Measurements from ENCODE around the gene TAF8. TPM values are rescaled to one million over a fixed set of nuclear protein-coding genes. Genes with fewer than 3 reads are reported as not detected.

The TAF8 gene
- total RNA-seq, 4 donors from 2014 or later = 16.3 to 49.2 (median 35.6) TPM

DNA sequence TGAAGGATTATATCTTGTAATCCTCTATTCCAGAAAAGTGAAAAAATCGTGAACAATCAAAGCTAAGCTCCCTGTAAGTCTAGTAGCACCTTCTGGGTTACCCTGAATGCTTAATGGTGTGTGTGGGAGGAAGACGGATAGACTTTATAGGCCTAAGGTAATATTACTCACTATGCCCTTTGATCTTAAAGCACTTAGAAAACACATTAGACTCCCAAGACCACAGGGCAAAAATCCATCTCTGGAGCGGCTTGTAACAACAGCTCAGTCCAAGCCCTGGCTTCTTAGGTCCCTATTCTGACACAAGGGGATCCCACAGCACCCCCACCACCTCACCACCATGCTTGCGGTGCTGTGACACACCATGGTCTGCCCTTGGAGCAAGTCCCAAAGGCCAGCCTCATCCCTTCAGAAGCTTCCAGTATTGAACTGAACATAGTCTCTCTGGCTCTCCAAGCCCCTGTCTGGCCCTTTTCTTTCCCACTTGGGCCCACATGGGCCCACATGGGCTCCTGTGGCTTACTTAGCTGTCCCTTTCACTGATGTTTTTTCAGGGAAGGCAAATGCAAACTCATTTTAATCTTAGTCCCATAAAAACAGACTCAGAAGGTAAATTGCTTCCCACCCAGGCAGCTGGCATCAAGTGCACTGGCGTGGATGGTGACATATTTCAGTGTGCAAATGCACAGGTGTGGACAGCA lies 63.8 kb downstream of the TAF8 start:
- Histone ChIP-seq H3K27ac (no peak overlapping the region), H3K27me3 (no peaks in the 10 kb centered on the region), H3K36me3 (no peaks in the 10 kb centered on the region), H3K4me3 (no peak overlapping the region), H3K4me1 (peaks cover 3 to 6% of the 10 kb centered on the region in 2 donors), H3K9me3 (no peaks in the 10 kb centered on the region)
- DNase-seq = no peak
- TF ChIP-seq, protein P1, sequence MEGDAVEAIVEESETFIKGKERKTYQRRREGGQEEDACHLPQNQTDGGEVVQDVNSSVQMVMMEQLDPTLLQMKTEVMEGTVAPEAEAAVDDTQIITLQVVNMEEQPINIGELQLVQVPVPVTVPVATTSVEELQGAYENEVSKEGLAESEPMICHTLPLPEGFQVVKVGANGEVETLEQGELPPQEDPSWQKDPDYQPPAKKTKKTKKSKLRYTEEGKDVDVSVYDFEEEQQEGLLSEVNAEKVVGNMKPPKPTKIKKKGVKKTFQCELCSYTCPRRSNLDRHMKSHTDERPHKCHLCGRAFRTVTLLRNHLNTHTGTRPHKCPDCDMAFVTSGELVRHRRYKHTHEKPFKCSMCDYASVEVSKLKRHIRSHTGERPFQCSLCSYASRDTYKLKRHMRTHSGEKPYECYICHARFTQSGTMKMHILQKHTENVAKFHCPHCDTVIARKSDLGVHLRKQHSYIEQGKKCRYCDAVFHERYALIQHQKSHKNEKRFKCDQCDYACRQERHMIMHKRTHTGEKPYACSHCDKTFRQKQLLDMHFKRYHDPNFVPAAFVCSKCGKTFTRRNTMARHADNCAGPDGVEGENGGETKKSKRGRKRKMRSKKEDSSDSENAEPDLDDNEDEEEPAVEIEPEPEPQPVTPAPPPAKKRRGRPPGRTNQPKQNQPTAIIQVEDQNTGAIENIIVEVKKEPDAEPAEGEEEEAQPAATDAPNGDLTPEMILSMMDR (IDR thresholded peaks at IDR 0.05 in 4 of 5, conservative IDR thresholded peaks at IDR 0.05 in 1 of 5) = no peak
- TF ChIP-seq POLR2A (IDR thresholded peaks at IDR 0.05) = no peak
- intact Hi-C loops (cut with DNase I; ENCODE audit: low total_unique reads) (no loop called here), in situ Hi-C loops (cut with MboI; ENCODE audit: low sequenced_read_pairs in 4 of 4) (no loop called here)
- no peak for ATAC-seq

DNA sequence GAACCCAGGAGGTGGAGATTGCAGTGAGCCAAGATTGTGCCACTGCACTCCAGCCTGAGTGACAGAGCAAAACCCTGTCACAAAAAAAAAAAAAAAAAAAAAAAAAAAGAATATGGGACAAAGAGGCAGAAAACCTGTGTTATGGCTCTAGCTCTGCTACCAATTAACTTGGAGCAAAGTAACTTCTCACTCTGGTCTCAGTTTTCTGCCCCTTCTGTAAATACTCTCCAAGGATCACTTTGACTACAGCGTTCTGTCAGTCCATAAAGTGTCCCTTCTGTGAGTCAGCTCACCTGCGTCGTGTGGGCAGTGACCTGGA lies 67.5 kb downstream of the TAF8 start:
- H3K36me3 ChIP-seq = no peaks in the 10 kb centered on the region
- H3K4me3 ChIP-seq = no peak overlapping the region
- H3K27ac ChIP-seq = peak overlapping the region; percentile 39 to 85 (median 74)
- no peaks in the 10 kb centered on the region for H3K27me3 ChIP-seq
- no peaks in the 10 kb centered on the region for H3K9me3 ChIP-seq
- no peak for TF ChIP-seq POLR2A (IDR thresholded peaks at IDR 0.05)
- TF ChIP-seq, protein P1 (IDR thresholded peaks at IDR 0.05 in 4 of 5, conservative IDR thresholded peaks at IDR 0.05 in 1 of 5) = no peak
- peaks cover 3 to 6% of the 10 kb centered on the region in 2 donors for H3K4me1 ChIP-seq
- in situ Hi-C loops (cut with MboI; ENCODE audit: low sequenced_read_pairs in 4 of 4) (no loop called here), intact Hi-C loops (cut with DNase I; ENCODE audit: low total_unique reads) (no loop called here)
- DNase-seq (no peak), ATAC-seq (peak in 1 of 2 donors; percentile 79)

DNA sequence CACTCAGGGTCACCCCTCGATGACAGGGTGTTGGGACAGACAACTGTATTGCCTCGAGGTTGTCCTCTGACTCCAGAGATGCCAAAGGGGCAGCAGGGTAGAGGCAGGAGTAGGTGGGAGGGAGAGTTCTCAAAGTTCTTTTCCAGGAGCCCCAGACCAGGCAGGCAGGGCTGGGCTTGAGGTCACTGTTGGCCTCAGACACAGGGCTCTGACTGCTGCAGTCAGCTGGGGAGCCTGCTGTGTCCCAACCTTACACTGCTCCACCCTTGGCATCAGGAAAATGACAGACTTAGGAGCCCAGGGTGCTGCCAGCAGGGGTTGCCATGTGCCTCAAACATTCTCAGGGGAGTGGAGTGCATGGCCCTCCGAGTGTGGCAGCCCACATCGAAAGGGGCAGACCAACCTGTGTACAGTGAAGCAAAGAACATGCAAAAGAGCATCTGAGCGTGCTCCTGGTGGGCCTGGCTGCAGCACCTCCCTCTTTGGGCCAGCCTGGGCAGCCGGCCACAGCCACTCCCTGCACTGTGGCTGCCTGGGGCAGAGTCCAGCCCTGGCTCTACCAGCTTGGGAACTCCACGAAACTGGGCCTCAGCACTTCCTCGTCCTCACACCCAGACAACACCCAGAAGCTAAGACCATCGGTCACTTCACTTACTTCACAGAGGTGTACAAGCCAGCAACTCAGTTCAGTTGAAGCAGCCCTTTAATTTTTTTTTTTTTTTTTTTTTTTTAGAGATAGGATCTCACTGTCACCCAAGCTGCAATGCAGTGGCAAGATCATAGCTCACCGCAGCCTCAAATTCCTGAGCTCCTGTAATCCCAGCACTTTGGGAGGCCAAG lies 68.1 kb downstream of the TAF8 start:
- Histone ChIP-seq H3K4me3 (no peak overlapping the region), H3K36me3 (no peaks in the 10 kb centered on the region), H3K27ac (peak overlapping the region; percentile 39 to 85 (median 74)), H3K27me3 (no peaks in the 10 kb centered on the region), H3K9me3 (no peaks in the 10 kb centered on the region), H3K4me1 (peaks cover 3 to 6% of the 10 kb centered on the region in 2 donors)
- peak; percentile 89 to 91 for ATAC-seq
- peak; percentile 66 to 85 for DNase-seq
- intact Hi-C loops (cut with DNase I; ENCODE audit: low total_unique reads) = no loop called here
- no peak for TF ChIP-seq POLR2A (IDR thresholded peaks at IDR 0.05)
- TF ChIP-seq, protein P1 (IDR thresholded peaks at IDR 0.05 in 4 of 5, conservative IDR thresholded peaks at IDR 0.05 in 1 of 5) = no peak
- in situ Hi-C loops (cut with MboI; ENCODE audit: low sequenced_read_pairs in 4 of 4) = no loop called here

DNA sequence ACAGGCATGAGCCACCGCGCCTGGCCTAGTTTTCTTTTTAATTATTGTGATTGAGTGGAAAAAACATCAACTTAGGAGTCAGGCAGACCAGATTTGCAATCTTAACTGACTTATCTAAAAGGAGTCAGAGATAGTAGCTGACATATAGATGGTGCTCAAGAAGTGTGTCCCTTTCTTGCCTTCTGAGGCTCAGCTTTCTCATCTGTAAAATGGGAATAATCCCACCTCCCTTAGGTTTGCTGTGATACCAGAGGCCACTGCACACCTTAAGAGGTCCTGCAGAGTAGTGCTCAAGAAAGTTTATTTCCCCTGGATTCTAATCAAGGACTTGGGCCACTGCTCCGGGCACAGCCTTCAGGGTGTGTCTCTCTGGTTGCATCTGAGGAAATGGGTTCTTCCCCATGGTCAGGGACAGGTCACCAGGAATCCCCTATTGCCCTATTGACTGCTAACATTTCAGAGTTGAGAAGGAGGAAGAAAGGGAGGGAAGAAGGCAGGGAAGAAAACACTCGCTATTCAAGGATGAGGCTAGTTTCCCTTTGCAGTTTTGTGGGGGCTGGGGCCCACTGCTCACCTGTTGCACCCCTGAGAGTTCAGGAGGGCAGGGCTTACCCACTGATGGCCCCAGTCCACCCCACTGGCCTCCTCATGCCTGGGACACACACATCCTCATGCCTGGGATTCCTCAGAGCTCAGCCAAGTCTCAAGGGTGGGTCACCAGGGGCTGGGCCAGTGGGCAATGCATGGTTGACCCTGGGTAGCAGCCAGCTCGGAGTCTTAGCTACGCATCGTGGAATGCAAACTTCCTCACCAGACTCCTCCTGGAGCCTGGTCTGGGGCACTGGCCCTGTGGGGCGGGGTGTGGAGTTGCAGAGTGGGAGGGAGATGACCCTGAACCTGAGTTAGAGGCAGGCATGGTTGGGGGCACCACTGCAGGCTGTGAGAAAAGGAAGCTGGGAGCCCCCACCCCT lies 70.9 kb downstream of the TAF8 start:
- Histone ChIP-seq H3K4me1 (peaks cover 3 to 6% of the 10 kb centered on the region in 2 donors), H3K9me3 (no peaks in the 10 kb centered on the region), H3K4me3 (no peak overlapping the region), H3K27ac (no peak overlapping the region), H3K27me3 (no peaks in the 10 kb centered on the region), H3K36me3 (no peaks in the 10 kb centered on the region)
- no peak for ATAC-seq
- DNase-seq = no peak
- in situ Hi-C loops (cut with MboI; ENCODE audit: low sequenced_read_pairs in 4 of 4) (no loop called here), intact Hi-C loops (cut with DNase I; ENCODE audit: low total_unique reads) (no loop called here)
- TF ChIP-seq, protein P1 (IDR thresholded peaks at IDR 0.05 in 4 of 5, conservative IDR thresholded peaks at IDR 0.05 in 1 of 5) = no peak
- TF ChIP-seq POLR2A (IDR thresholded peaks at IDR 0.05) = no peak
